GM13976 (cell line): Measurements from ENCODE around the gene SETD7.
A peak's percentile ranks its signal among the peaks of the same experiment; 100 is the strongest.

Experiments used
- DNase-seq: peaks from one replicate; pipeline ENCODE4 v3.0.0; 2012; ENCODE audit warnings: low spot score
- in situ Hi-C: fragments of 300-500 bp; cut with MboI; formaldehyde crosslinking; loops from one replicate; pipeline ENCODE4 v1.12.0; 2022; ENCODE audit warnings: low sequenced_read_pairs, mixed read lengths, inconsistent platforms; ENCODE audit not compliant: unreplicated experiment
- TF ChIP-seq, protein P1 (sequence below): IDR thresholded peaks from 2 replicates; pipeline ENCODE4 v1.5.1; 2012; ENCODE audit warnings: borderline replicate concordance, mild to moderate bottlenecking; ENCODE audit not compliant: insufficient read depth; ENCODE audit errors: extremely low read depth, missing control alignments, control extremely low read depth

Gene SETD7

DNA sequence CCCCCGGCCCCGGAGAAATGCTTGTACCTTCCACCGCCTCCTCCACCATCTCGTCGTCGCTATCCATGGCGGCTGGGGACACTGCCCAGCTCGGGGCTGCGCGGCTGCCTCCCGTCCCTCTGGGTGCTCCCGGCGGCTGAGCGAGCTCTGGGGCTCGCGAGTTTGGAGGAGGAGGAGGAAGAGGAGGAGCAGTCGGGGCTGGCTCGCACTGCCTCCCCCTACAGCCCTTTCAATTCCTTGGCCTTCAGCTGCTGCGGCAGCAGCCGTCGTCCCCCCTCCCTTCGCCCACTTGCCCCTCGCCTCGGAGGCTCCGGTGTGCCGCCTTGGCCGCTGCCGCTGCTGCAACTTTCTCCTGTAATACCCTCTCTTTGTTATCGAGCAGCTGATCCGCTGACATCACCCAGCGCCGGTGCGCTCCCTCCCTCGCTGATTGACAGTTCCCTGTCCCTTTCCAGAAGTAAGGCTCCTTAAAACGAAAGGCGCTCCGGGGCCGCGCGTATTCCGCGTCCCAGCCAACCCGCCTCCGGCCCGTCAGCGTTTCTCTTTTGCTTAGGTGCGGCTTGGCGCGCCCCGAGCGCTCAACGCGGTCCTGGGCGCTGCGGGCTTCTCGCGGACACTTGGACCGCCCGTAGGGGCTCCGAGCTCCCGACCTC, at the start of gene SETD7:
Gene SETD7 (minus strand): TSS at position 149 of the 653 bp plus-strand sequence. CDS start 82 bp downstream, at position 67.
- in situ Hi-C loops, result no loop called here
- DNase-seq, result peak; percentile 73
- TF ChIP-seq, protein P1, sequence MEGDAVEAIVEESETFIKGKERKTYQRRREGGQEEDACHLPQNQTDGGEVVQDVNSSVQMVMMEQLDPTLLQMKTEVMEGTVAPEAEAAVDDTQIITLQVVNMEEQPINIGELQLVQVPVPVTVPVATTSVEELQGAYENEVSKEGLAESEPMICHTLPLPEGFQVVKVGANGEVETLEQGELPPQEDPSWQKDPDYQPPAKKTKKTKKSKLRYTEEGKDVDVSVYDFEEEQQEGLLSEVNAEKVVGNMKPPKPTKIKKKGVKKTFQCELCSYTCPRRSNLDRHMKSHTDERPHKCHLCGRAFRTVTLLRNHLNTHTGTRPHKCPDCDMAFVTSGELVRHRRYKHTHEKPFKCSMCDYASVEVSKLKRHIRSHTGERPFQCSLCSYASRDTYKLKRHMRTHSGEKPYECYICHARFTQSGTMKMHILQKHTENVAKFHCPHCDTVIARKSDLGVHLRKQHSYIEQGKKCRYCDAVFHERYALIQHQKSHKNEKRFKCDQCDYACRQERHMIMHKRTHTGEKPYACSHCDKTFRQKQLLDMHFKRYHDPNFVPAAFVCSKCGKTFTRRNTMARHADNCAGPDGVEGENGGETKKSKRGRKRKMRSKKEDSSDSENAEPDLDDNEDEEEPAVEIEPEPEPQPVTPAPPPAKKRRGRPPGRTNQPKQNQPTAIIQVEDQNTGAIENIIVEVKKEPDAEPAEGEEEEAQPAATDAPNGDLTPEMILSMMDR, result no peak

DNA sequence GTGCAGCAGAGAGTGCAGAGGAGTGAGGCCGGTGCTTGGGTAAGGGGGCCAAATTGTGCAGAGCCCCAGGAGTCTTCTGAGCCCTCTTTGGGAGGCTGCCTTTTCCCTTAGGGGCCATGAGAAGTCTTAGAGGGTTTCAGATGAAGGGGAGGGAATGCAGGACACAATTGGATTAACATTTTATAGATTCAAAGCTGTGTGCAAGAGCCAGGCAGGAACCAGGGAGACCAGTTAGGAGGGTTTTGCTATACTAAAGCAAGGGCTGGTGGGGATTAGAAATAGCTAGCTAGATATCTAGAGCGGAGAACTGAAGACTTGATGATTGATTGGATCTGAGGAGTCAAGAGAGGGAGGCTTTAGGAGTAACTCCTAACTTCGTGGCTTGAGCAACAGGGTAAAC, 49.5 kb upstream of the SETD7 start:
- no peak for DNase-seq
- in situ Hi-C loops, result no loop called here
- TF ChIP-seq, protein P1, result no peak

GRCh38 chr4:139603576-139604410, 47.8 kb upstream of the SETD7 start:
- DNase-seq, result peak; percentile 45
- in situ Hi-C loops, result no loop called here
- TF ChIP-seq, protein P1, result peak; percentile 58

DNA sequence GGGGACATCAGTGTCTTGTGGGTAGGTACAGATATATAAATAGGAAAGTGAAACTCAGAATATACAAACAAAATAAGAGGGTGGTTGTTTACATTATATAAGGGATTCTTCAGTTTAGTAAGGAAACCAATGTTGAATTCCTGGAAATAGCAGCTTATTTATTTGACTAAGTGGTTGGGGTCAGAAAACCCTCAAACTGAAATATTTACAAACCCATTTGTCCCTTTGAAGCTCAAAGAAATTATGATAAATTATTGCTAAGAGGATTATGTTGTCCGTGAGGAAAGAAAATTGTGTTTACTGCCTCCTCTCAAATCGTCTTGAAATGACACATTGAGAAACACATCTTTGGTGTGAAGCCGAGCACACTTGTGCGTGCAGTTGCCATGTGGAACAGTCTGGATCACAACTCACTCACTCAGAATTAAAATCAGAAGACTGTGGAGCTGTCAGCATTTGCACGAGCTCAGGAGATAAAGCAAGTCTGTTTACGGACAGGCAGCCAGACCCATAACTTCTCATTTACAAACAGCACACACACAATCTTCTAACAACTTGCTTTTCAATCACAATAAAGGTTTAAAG, 46.8 kb upstream of the SETD7 start:
- DNase-seq, result no peak
- TF ChIP-seq, protein P1, result no peak
- in situ Hi-C loops, result no loop called here

- in situ Hi-C loops, result no loop called here
These were observed 44.6 kb upstream of the SETD7 start for GRCh38 chr4:139600662-139601061.

More at GRCh38 chr4:139600662-139601061, 44.6 kb upstream of the SETD7 start:
- DNase-seq, result no peak
- TF ChIP-seq, protein P1, result no peak
